Tibial nerve (tissue), 4 donors: ENCODE measurements around the gene CGREF1. TPM values are rescaled to one million over a fixed set of nuclear protein-coding genes. Genes with fewer than 3 reads are reported as not detected.

ENCODE experiments used
- DNase-seq, 2 donors: peaks; one replicate each; pipeline ENCODE4 v3.0.0-alpha.2; 2019; ENCODE audit warnings: low spot score in 2 of 2
- H3K27ac ChIP-seq, 4 donors: fragments of 200-600 bp; sonication (generic) in 3 of 4; one replicate each; pipeline ENCODE4 v1.5.1; 2017 to 2019; ENCODE audit warnings: mild to moderate bottlenecking in 1 of 4
- H3K27me3 ChIP-seq, 2 donors: fragments of 200-600 bp; sonication (generic) in 1 of 2; one replicate each; pipeline versions ENCODE4 v1.5.1 to v1.6.0; 2017 to 2019
- H3K36me3 ChIP-seq, 3 donors: fragments of 200-600 bp; sonication (generic); one replicate each; pipeline ENCODE4 v1.5.1; 2018 to 2019
- H3K4me1 ChIP-seq, 4 donors: fragments of 200-600 bp; sonication (generic) in 3 of 4; one replicate each; pipeline ENCODE4 v1.5.1; 2017 to 2019
- H3K4me3 ChIP-seq, 4 donors: fragments of 200-600 bp; sonication (generic) in 3 of 4; one replicate each; pipeline ENCODE4 v1.5.1; 2017 to 2019; ENCODE audit warnings: mild to moderate bottlenecking in 1 of 4, moderate library complexity in 1 of 4
- H3K9me3 ChIP-seq, 4 donors: fragments of 200-600 bp; sonication (generic) in 3 of 4; one replicate each; pipeline ENCODE4 v1.5.1; 2017 to 2019
- EP300 ChIP-seq, 2 donors: sonication (generic); formaldehyde crosslinking; IDR thresholded peaks; one replicate each; pipeline ENCODE4 v1.6.1; 2017; ENCODE audit warnings: antibody characterized with exemption in 2 of 2, mild to moderate bottlenecking in 1 of 2
- POLR2A ChIP-seq, 2 donors: fragments of 450-650 bp; IDR thresholded peaks; one replicate each; pipeline ENCODE4 v1.6.1; 2017; ENCODE audit warnings: antibody characterized with exemption in 2 of 2, mild to moderate bottlenecking in 2 of 2, moderate library complexity in 2 of 2
- WGBS, 2 donors: methylation state at CpG; one replicate each; pipeline ENCODE4 v1.1.5; 2018; 5-methylcytosine and 5-hydroxymethylcytosine counted together
- total RNA-seq, 4 donors: library from RNA; depleted of rRNA; stranded (reverse); fragments of >200 nt; gene quantifications; one replicate each; pipeline ENCODE4 v1.1.0, GENCODE V29; 2016
- TF ChIP-seq, protein P1 (sequence below), 5 experiments: fragments of 200-600 bp in 3 of 5; fragments of 450-650 bp in 2 of 5; sonication (generic) in 3 of 5; IDR thresholded peaks; one replicate each; pipeline ENCODE4 v1.5.1; 2016 to 2019; ENCODE audit warnings: antibody characterized with exemption in 5 of 5, mild to moderate bottlenecking in 3 of 5, moderate library complexity in 2 of 5

The CGREF1 gene
- total RNA-seq, 4 donors from 2014 or later, result 2.8 to 15.9 (median 8.4) TPM

DNA sequence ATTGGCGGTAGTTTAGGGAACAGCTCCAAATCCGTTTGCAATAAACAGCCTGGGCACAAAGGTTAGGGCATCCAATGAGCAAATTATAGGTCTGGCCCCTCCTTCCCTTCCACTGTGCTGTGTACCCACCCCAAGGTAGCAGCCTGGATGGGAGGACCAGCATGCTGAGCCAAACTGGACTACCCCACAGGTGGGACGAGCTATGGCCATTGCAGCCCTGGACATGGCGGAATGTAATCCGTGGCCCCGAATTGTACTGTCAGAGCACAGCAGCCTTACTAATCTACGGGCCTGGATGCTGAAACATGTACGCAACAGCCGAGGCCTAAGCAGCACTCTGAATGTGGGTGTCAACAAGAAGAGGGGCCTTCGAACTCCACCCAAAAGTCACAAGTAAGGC is 60.7 kb downstream of the CGREF1 start:
- Histone ChIP-seq H3K4me3 (no peak overlapping the region), H3K27ac (no peak overlapping the region), H3K27me3 (no peaks in the 10 kb centered on the region), H3K4me1 (no peaks in the 10 kb centered on the region), H3K36me3 (peaks cover 0 to 94% (median 0%) of the 10 kb centered on the region in 3 donors), H3K9me3 (no peaks in the 10 kb centered on the region)
- DNase-seq, result no peak
- WGBS, 2 donors, result 87 to 94% methylated on average over 10 of the region's 10 CpGs
- TF ChIP-seq EP300 (IDR thresholded peaks at IDR 0.05) (no peak), POLR2A (IDR thresholded peaks at IDR 0.05) (no peak)
- TF ChIP-seq, protein P1, sequence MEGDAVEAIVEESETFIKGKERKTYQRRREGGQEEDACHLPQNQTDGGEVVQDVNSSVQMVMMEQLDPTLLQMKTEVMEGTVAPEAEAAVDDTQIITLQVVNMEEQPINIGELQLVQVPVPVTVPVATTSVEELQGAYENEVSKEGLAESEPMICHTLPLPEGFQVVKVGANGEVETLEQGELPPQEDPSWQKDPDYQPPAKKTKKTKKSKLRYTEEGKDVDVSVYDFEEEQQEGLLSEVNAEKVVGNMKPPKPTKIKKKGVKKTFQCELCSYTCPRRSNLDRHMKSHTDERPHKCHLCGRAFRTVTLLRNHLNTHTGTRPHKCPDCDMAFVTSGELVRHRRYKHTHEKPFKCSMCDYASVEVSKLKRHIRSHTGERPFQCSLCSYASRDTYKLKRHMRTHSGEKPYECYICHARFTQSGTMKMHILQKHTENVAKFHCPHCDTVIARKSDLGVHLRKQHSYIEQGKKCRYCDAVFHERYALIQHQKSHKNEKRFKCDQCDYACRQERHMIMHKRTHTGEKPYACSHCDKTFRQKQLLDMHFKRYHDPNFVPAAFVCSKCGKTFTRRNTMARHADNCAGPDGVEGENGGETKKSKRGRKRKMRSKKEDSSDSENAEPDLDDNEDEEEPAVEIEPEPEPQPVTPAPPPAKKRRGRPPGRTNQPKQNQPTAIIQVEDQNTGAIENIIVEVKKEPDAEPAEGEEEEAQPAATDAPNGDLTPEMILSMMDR (IDR thresholded peaks at IDR 0.05), result no peak

DNA sequence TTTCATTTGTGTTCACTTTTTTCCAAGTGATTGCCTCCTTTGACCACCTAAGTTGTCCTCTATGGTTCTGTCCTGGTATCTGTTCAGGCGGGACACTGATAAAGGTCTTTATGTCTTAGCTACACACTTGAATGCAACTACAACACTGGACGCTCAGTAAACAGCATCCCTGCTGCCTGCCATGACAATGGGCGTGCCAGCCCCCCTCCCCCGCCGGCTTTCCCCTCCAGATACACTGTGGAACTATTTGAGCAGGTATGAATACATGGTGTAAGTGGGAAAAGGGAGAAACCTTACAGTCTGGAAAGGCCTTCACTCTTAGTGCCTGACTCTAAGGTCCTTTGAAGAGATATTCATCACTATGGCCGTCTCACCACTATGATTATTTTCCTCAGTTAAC is 61.7 kb downstream of the CGREF1 start:
- Histone ChIP-seq H3K36me3 (peaks cover 0 to 84% (median 0%) of the 10 kb centered on the region in 3 donors), H3K9me3 (no peaks in the 10 kb centered on the region), H3K27me3 (no peaks in the 10 kb centered on the region), H3K4me1 (peaks cover 0 to 7% (median 2%) of the 10 kb centered on the region in 4 donors), H3K27ac (no peak overlapping the region), H3K4me3 (no peak overlapping the region)
- TF ChIP-seq POLR2A (IDR thresholded peaks at IDR 0.05), result no peak
- TF ChIP-seq, protein P1 (IDR thresholded peaks at IDR 0.05), result no peak
- no peak for TF ChIP-seq EP300 (IDR thresholded peaks at IDR 0.05)
- WGBS, 2 donors, result 88 to 92% methylated on average over 6 of the region's 6 CpGs
- no peak for DNase-seq

DNA sequence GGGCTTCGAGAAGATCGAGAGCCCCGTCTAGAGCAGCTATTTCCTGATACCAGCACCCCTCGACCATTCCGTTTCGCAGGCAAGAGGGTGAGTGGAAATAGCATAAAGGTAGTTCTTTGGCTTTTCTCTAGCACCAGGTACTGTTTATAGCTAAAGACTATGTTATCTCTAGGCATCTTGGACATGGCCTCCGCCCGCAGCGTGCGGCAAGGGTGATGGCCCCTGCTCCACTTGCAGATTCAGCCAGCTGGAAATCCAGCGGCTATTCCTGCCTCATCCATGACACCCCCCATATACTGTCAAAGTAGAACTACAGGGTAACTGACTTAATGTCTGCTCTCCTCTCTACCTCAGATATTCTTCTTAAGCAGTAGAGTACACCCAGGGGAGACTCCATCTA is 64.2 kb downstream of the CGREF1 start:
- WGBS, 2 donors, result 95 to 96% methylated on average over 11 of the region's 11 CpGs
- TF ChIP-seq, protein P1 (IDR thresholded peaks at IDR 0.05), result no peak
- TF ChIP-seq EP300 (IDR thresholded peaks at IDR 0.05) (no peak), POLR2A (IDR thresholded peaks at IDR 0.05) (no peak)
- H3K36me3 ChIP-seq, result peaks cover 0 to 66% (median 0%) of the 10 kb centered on the region in 3 donors
- H3K4me1 ChIP-seq, result peaks cover 0 to 13% (median 5%) of the 10 kb centered on the region in 4 donors
- no peak overlapping the region for H3K27ac ChIP-seq
- H3K4me3 ChIP-seq, result no peak overlapping the region
- no peak for DNase-seq
- no peaks in the 10 kb centered on the region for H3K9me3 ChIP-seq
- no peaks in the 10 kb centered on the region for H3K27me3 ChIP-seq

DNA sequence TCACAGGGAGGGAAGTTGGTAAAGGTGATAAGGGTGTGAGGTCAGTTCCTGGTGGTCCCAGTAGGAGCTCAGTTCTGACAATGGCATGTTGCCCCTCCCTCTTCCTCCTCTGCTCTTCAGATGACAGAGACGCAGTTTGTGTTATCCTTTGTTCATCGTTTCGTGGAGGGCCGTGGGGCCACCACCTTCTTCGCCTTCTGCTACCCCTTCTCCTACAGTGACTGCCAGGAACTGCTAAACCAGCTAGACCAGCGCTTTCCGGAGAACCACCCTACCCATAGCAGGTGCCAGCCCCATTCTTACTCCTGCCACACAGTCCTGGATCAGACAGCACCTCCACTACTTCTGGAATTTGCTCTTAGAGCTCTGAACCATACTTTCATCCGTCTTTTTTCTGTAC is 65.2 kb downstream of the CGREF1 start:
- DNase-seq, result no peak
- no peaks in the 10 kb centered on the region for H3K27me3 ChIP-seq
- WGBS, 2 donors, result 79 to 83% methylated on average over 8 of the region's 8 CpGs
- no peak for TF ChIP-seq EP300 (IDR thresholded peaks at IDR 0.05)
- no peak for TF ChIP-seq POLR2A (IDR thresholded peaks at IDR 0.05)
- TF ChIP-seq, protein P1 (IDR thresholded peaks at IDR 0.05), result no peak
- peaks cover 0 to 56% (median 0%) of the 10 kb centered on the region in 3 donors for H3K36me3 ChIP-seq
- peaks cover 0 to 19% (median 11%) of the 10 kb centered on the region in 4 donors for H3K4me1 ChIP-seq
- H3K9me3 ChIP-seq, result no peaks in the 10 kb centered on the region
- no peak overlapping the region for H3K27ac ChIP-seq
- no peak overlapping the region for H3K4me3 ChIP-seq

DNA sequence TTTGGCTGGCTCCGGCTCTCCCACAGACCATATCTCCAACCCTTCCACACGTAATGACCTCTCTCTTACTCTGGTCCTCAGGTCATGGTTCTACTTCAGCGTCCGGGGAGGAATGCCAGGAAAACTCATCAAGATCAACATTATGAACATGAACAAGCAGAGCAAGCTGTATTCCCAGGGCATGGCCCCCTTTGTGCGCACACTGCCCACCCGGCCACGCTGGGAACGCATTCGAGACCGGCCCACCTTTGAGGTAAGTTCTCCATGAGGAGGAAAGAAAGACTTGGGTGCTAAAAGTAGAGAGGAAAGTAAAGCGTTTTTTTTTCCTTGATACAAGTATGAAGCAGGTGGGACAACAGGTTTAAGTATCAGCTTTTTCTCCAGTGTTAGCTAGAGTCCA is 65.6 kb downstream of the CGREF1 start:
- WGBS, 2 donors, result 82 to 86% methylated on average over 11 of the region's 11 CpGs
- Histone ChIP-seq H3K27ac (no peak overlapping the region), H3K36me3 (peaks cover 0 to 52% (median 0%) of the 10 kb centered on the region in 3 donors), H3K9me3 (no peaks in the 10 kb centered on the region), H3K4me1 (peaks cover 0 to 19% (median 11%) of the 10 kb centered on the region in 4 donors), H3K4me3 (no peak overlapping the region), H3K27me3 (no peaks in the 10 kb centered on the region)
- DNase-seq, result no peak
- TF ChIP-seq EP300 (IDR thresholded peaks at IDR 0.05) (no peak), POLR2A (IDR thresholded peaks at IDR 0.05) (no peak)
- TF ChIP-seq, protein P1 (IDR thresholded peaks at IDR 0.05), result no peak
